Measurements from ENCODE around the gene DNER.

The DNER gene

DNA sequence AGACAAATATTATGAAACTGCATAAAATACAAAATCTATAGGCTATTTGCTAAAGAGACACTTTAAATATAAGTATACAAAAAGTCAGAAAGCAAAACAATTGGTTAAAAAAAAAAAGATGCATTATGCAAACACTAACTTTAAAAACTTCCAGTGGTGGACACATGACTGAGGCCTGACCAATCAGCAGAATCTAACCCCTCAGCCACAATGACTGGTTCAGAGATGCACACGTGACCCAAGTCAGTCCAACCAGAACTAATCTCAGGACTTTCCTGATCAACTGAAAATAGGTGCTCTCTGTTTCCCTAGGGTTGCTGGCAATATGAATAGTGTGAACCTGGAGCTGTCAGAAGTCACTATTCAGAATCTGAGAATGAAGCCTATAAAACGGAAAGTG, 22.7 kb downstream of the DNER start:
- H3K4me3 ChIP-seq (ENCODE audit: low read depth, low read length) = no peak overlapping the region
- TF ChIP-seq, protein P1, sequence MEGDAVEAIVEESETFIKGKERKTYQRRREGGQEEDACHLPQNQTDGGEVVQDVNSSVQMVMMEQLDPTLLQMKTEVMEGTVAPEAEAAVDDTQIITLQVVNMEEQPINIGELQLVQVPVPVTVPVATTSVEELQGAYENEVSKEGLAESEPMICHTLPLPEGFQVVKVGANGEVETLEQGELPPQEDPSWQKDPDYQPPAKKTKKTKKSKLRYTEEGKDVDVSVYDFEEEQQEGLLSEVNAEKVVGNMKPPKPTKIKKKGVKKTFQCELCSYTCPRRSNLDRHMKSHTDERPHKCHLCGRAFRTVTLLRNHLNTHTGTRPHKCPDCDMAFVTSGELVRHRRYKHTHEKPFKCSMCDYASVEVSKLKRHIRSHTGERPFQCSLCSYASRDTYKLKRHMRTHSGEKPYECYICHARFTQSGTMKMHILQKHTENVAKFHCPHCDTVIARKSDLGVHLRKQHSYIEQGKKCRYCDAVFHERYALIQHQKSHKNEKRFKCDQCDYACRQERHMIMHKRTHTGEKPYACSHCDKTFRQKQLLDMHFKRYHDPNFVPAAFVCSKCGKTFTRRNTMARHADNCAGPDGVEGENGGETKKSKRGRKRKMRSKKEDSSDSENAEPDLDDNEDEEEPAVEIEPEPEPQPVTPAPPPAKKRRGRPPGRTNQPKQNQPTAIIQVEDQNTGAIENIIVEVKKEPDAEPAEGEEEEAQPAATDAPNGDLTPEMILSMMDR (IDR thresholded peaks at IDR 0.05; ENCODE audit: borderline replicate concordance, insufficient read depth, low read depth, low read length) = no peak

DNA sequence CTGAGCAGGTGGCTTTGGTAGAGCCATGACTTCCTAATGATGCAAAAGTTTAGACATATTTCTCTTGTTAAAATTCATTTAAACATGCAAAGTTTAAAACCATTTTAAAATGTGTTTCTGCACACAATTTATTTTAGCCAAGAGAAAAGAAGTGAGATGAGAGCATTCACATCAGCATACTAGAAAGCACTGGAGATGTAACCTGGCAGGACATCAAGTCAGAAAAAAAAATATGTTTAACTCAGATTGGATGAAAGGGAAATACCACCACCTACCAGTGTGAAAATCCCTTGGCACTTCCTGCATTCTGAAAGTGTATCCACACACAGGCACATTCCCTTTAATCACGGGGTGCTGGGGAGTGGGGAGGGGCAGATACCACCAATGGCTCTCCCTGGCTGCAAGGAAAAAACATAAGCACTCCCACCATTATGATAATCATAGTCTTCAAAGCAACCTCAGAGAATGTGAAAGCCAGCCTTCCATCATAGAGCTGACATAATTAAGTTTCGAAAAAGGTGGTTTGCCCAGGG, 25.0 kb downstream of the DNER start:
- no peak overlapping the region for H3K4me3 ChIP-seq (ENCODE audit: low read depth, low read length)
- TF ChIP-seq, protein P1 (IDR thresholded peaks at IDR 0.05; ENCODE audit: borderline replicate concordance, insufficient read depth, low read depth, low read length) = no peak

DNA sequence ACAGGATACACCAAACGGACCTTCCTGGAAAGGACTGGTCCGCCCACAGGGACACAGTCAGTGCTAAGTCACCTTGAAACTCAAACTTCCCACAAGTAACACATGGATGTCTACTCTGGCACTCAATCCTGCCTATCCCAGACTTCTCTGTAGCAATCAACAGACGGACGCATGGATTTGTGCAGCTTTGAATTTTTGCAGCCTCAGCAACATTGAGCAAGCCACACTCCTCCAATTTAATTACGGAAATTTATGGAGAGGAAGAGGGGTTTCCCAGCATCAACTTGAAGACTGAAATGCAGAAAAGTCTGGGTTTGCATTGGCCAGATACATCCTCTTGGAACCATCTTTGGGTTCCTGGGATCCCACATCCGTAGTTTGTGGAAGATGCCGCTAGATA, 26.2 kb downstream of the DNER start:
- no peak overlapping the region for H3K4me3 ChIP-seq (ENCODE audit: low read depth, low read length)
- TF ChIP-seq, protein P1 (IDR thresholded peaks at IDR 0.05; ENCODE audit: borderline replicate concordance, insufficient read depth, low read depth, low read length) = no peak

DNA sequence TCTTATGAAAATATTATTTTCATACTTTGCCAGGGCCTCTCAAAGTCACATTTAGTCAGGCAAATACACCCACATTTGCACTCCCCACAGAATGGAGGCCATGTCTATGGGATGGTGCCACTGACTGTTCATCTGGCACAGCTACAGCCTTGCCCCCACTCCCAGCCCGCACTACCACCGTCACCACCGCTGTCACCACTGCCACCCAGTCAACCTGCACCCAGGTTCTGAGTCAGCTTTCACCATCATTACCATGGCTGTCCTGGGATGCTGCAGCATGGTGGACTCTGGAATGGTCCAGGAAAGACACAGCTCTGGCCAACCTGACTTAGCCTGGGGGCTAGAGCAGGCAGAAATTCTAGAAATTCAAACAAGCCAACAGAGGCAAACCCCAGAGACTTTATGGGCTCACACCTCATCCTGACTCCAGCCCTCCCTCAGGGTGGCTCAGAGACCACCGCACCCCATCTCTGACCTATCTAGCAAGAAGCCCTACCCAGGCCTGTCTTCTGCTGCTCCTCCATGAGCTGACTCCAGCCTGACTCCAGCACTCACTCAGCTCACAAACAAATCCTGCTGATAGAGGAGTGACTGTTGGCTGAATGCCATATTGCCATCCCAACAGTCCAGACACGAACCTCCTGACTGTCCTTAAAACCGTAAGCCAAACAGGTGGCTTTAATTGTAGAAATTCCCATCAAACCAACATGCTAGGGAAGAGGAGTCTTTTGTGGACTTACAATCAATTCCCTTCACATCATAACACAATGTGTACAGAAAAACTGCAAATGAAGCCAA, 28.0 kb downstream of the DNER start:
- TF ChIP-seq, protein P1 (IDR thresholded peaks at IDR 0.05; ENCODE audit: borderline replicate concordance, insufficient read depth, low read depth, low read length) = no peak
- no peak overlapping the region for H3K4me3 ChIP-seq (ENCODE audit: low read depth, low read length)

DNA sequence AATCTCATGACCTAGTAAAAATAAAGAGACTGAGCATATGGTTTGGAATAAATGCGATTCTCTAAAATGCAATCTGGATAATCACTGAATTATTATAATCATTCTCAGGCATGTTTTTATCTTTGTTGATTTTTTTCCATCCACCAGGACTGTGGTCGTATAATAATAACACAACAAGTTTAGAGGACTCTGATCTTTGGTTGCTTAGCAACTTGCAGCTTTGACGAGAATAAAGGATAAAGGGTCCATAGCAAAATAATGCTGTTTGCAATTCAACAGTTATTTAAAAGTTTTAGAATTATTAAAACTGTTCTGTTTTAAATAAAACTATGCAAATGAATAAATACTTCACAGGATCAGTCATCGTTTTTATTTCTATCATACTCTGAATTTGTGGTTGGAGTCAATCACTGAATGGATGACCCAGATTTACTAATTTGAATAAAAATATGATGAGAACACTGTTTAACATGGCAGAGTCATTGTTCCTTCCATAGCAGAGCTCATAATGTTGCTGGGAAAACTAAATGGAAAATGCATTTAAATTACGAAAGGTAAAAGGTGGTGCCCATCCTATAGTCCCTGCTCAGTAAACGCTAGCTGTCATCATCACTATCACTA, 29.3 kb downstream of the DNER start:
- TF ChIP-seq, protein P1 (IDR thresholded peaks at IDR 0.05; ENCODE audit: borderline replicate concordance, insufficient read depth, low read depth, low read length) = no peak
- H3K4me3 ChIP-seq (ENCODE audit: low read depth, low read length) = no peak overlapping the region

DNA sequence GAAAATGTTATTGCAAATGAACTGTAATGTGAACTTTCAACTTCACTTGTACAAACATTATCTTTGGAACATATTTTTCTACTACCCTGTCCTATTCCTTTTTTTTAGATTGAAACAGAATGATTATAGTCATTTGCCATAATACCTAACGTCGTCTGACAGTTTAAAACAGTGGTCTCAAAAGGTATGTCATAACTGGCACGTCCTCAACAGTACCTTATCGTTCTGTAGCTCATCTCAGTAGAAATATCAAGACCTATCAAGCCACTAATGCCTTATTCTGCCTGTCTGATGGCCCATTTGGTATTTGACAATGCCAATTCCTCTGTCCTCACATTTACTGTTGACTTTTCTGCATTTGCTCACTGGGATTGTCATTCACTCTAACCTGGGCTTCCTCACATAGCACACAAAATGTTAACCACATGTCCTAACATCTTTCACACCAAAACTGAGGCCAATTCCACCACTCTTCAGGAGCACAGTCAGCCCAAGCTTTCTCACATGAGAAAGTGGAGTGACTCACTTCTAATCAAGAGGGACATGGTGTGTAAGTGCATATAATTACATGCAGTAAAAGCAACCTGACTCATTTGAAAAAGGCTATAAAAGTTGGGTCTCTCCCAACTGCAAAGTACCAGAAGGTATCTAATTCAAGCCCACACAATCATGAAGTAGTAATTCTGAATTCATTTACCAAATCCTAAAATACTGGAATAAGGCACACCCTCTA, 34.8 kb downstream of the DNER start:
- TF ChIP-seq, protein P1 (IDR thresholded peaks at IDR 0.05; ENCODE audit: borderline replicate concordance, insufficient read depth, low read depth, low read length) = no peak
- H3K4me3 ChIP-seq (ENCODE audit: low read depth, low read length) = no peak overlapping the region
